ENCODE results near the gene ERBB4.

The ERBB4 gene

DNA sequence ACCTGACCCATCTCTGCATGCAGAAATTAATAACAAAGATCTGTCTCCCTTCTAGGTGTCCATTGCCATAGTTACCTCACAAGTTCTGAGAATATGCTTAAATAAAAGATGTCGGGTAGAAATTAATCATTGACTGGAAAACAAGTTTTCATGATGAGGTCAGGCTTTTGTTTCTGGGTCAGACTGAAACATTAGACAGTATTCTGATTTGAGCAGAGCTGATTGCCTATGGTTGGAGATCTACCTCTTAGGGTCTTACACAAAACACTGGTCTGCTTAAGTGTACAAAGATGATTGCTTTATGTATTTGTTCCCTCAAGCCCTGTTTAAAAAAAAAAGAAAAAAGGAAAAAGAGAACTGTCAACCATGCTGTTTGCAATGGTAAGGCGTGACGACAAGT, 1025.8 kb downstream of the ERBB4 start (continued):
- TF ChIP-seq GLIS3 (CRISPR knock-in tag; IDR thresholded peaks at IDR 0.05), result no peak

DNA sequence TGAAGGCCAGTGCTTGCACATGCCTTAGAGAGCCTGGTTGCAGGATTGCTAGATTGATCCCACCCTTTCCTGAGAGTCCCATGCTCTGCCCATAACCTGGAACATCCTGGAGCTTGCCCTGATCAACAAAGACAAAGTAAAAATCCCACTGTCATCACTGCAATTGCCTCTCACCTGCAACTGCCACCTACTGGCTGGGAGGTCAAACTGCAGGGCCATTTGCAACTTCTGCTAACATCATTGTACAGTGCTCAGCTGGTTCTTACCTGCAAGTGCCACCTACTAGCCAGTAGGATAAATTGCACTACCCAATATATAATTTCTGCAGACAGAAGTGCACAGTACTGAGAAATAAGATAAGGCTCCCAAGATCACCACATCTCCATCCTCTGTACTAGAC, 1034.7 kb downstream of the ERBB4 start:
- no peak for ATAC-seq

DNA sequence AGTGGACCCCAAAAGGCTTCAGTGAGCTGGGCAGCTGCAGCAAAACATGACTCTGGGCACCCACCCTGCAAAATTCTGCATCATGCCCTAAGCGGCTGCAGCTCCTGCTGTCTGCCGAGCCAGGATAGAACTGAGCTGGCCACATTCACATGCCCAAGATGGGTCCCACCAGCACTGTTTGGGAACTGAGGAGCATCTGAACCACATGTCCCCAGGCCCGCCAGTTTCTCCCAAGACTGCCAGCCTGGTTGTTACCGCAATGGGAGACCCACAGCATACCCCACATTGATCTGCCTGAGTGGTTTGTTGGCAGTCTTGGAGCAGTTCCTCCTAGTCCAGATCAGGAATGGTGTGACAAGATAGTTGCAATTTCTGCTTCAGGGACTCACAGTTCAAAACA, 1035.4 kb downstream of the ERBB4 start:
- ATAC-seq, result no peak
- TF ChIP-seq ZNF565 (CRISPR knock-in tag; conservative IDR thresholded peaks at IDR 0.05; ENCODE audit: low read depth) (no peak), ARNTL (CRISPR knock-in tag; IDR thresholded peaks at IDR 0.05; ENCODE audit: borderline replicate concordance, low read depth) (no peak), CSDC2 (CRISPR knock-in tag; IDR thresholded peaks at IDR 0.05) (no peak), SNAI2 (CRISPR knock-in tag; IDR thresholded peaks at IDR 0.05) (no peak), OSR1 (CRISPR knock-in tag; IDR thresholded peaks at IDR 0.05) (no peak), BACH2 (CRISPR knock-in tag; IDR thresholded peaks at IDR 0.05; ENCODE audit: borderline replicate concordance) (no peak)
- TF ChIP-seq, protein P1, sequence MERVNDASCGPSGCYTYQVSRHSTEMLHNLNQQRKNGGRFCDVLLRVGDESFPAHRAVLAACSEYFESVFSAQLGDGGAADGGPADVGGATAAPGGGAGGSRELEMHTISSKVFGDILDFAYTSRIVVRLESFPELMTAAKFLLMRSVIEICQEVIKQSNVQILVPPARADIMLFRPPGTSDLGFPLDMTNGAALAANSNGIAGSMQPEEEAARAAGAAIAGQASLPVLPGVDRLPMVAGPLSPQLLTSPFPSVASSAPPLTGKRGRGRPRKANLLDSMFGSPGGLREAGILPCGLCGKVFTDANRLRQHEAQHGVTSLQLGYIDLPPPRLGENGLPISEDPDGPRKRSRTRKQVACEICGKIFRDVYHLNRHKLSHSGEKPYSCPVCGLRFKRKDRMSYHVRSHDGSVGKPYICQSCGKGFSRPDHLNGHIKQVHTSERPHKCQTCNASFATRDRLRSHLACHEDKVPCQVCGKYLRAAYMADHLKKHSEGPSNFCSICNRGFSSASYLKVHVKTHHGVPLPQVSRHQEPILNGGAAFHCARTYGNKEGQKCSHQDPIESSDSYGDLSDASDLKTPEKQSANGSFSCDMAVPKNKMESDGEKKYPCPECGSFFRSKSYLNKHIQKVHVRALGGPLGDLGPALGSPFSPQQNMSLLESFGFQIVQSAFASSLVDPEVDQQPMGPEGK (CRISPR knock-in tag; IDR thresholded peaks at IDR 0.05; ENCODE audit: borderline replicate concordance), result no peak
- TF ChIP-seq, protein P2, sequence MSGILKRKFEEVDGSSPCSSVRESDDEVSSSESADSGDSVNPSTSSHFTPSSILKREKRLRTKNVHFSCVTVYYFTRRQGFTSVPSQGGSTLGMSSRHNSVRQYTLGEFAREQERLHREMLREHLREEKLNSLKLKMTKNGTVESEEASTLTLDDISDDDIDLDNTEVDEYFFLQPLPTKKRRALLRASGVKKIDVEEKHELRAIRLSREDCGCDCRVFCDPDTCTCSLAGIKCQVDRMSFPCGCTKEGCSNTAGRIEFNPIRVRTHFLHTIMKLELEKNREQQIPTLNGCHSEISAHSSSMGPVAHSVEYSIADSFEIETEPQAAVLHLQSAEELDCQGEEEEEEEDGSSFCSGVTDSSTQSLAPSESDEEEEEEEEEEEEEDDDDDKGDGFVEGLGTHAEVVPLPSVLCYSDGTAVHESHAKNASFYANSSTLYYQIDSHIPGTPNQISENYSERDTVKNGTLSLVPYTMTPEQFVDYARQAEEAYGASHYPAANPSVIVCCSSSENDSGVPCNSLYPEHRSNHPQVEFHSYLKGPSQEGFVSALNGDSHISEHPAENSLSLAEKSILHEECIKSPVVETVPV (CRISPR knock-in tag; IDR thresholded peaks at IDR 0.05), result no peak
- TF ChIP-seq, protein P3, sequence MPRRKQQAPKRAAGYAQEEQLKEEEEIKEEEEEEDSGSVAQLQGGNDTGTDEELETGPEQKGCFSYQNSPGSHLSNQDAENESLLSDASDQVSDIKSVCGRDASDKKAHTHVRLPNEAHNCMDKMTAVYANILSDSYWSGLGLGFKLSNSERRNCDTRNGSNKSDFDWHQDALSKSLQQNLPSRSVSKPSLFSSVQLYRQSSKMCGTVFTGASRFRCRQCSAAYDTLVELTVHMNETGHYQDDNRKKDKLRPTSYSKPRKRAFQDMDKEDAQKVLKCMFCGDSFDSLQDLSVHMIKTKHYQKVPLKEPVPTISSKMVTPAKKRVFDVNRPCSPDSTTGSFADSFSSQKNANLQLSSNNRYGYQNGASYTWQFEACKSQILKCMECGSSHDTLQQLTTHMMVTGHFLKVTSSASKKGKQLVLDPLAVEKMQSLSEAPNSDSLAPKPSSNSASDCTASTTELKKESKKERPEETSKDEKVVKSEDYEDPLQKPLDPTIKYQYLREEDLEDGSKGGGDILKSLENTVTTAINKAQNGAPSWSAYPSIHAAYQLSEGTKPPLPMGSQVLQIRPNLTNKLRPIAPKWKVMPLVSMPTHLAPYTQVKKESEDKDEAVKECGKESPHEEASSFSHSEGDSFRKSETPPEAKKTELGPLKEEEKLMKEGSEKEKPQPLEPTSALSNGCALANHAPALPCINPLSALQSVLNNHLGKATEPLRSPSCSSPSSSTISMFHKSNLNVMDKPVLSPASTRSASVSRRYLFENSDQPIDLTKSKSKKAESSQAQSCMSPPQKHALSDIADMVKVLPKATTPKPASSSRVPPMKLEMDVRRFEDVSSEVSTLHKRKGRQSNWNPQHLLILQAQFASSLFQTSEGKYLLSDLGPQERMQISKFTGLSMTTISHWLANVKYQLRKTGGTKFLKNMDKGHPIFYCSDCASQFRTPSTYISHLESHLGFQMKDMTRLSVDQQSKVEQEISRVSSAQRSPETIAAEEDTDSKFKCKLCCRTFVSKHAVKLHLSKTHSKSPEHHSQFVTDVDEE (CRISPR knock-in tag; IDR thresholded peaks at IDR 0.05), result no peak

More for the DNA sequence above, 1034.7 kb downstream of the ERBB4 start:
- TF ChIP-seq, protein P4, sequence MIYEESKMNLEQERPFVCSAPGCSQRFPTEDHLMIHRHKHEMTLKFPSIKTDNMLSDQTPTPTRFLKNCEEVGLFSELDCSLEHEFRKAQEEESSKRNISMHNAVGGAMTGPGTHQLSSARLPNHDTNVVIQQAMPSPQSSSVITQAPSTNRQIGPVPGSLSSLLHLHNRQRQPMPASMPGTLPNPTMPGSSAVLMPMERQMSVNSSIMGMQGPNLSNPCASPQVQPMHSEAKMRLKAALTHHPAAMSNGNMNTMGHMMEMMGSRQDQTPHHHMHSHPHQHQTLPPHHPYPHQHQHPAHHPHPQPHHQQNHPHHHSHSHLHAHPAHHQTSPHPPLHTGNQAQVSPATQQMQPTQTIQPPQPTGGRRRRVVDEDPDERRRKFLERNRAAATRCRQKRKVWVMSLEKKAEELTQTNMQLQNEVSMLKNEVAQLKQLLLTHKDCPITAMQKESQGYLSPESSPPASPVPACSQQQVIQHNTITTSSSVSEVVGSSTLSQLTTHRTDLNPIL (CRISPR knock-in tag; IDR thresholded peaks at IDR 0.05; ENCODE audit: low read depth), result no peak
- TF ChIP-seq ISL1 (CRISPR knock-in tag; IDR thresholded peaks at IDR 0.05), result no peak
- TF ChIP-seq ZNF565 (CRISPR knock-in tag; conservative IDR thresholded peaks at IDR 0.05; ENCODE audit: low read depth), result no peak
- TF ChIP-seq TCF4 (CRISPR knock-in tag; IDR thresholded peaks at IDR 0.05; ENCODE audit: borderline replicate concordance), result no peak
- TF ChIP-seq, protein P3 (CRISPR knock-in tag; IDR thresholded peaks at IDR 0.05), result no peak
- TF ChIP-seq, protein P5, sequence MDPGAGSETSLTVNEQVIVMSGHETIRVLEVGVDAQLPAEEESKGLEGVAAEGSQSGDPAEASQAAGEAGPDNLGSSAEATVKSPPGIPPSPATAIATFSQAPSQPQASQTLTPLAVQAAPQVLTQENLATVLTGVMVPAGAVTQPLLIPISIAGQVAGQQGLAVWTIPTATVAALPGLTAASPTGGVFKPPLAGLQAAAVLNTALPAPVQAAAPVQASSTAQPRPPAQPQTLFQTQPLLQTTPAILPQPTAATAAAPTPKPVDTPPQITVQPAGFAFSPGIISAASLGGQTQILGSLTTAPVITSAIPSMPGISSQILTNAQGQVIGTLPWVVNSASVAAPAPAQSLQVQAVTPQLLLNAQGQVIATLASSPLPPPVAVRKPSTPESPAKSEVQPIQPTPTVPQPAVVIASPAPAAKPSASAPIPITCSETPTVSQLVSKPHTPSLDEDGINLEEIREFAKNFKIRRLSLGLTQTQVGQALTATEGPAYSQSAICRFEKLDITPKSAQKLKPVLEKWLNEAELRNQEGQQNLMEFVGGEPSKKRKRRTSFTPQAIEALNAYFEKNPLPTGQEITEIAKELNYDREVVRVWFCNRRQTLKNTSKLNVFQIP (CRISPR knock-in tag; IDR thresholded peaks at IDR 0.05; ENCODE audit: borderline replicate concordance, low read depth), result no peak
- no peak for TF ChIP-seq OSR1 (CRISPR knock-in tag; IDR thresholded peaks at IDR 0.05)
- no peak for TF ChIP-seq ZFP3 (CRISPR knock-in tag; IDR thresholded peaks at IDR 0.05)
- TF ChIP-seq ZC3H10 (CRISPR knock-in tag; IDR thresholded peaks at IDR 0.05), result no peak
- TF ChIP-seq, protein P1 (CRISPR knock-in tag; IDR thresholded peaks at IDR 0.05; ENCODE audit: borderline replicate concordance), result no peak
- no peak for TF ChIP-seq ESRRG (CRISPR knock-in tag; IDR thresholded peaks at IDR 0.05)
- TF ChIP-seq ZFP30 (CRISPR knock-in tag; IDR thresholded peaks at IDR 0.05), result no peak
- TF ChIP-seq, protein P2 (CRISPR knock-in tag; IDR thresholded peaks at IDR 0.05), result no peak
- no peak for TF ChIP-seq BACH2 (CRISPR knock-in tag; IDR thresholded peaks at IDR 0.05; ENCODE audit: borderline replicate concordance)
- TF ChIP-seq GLIS3 (CRISPR knock-in tag; IDR thresholded peaks at IDR 0.05), result no peak
- TF ChIP-seq TOX (CRISPR knock-in tag; IDR thresholded peaks at IDR 0.05; ENCODE audit: borderline replicate concordance), result no peak
- TF ChIP-seq RARB (CRISPR knock-in tag; IDR thresholded peaks at IDR 0.05), result no peak
- no peak for TF ChIP-seq PPARA (CRISPR knock-in tag; IDR thresholded peaks at IDR 0.05; ENCODE audit: borderline replicate concordance)

Data from SK-N-SH treated with all-trans-retinoic acid at 6 μM for 48 hours (cell line).